Neural progenitor cell (in vitro differentiated cells): ENCODE measurements around the gene CHSY3. TPM values are rescaled to one million over a fixed set of nuclear protein-coding genes. Genes with fewer than 3 reads are reported as not detected.

Experiments
- DNase-seq: peaks from one replicate; pipeline ENCODE4 v3.0.0-alpha.2; 2016; ENCODE audit warnings: low spot score
- H2AFZ ChIP-seq: fragments of 200-600 bp; sonication (generic); replicated peaks from 2 replicates; pipeline ENCODE4 v1.6.1; 2016; ENCODE audit warnings: antibody characterized with exemption
- H3F3A ChIP-seq: fragments of 200-600 bp; sonication (generic); 2 replicates; pipeline ENCODE4 v1.6.1; 2016; ENCODE audit warnings: antibody characterized with exemption, low read depth
- H3K27ac ChIP-seq: fragments of 200-600 bp; sonication (generic); 2 replicates; pipeline ENCODE4 v1.5.1; 2016; ENCODE audit warnings: mild to moderate bottlenecking
- H3K27me3 ChIP-seq: fragments of 200-600 bp; sonication (generic); 2 replicates; pipeline ENCODE4 v1.6.1; 2016; ENCODE audit warnings: mild to moderate bottlenecking, moderate library complexity
- H3K36me3 ChIP-seq: fragments of 200-600 bp; sonication (generic); 2 replicates; pipeline ENCODE4 v1.5.1; 2016
- H3K4me1 ChIP-seq: fragments of 200-600 bp; sonication (generic); 2 replicates; pipeline ENCODE4 v1.6.1; 2016; ENCODE audit warnings: mixed run types
- H3K4me2 ChIP-seq: fragments of 200-600 bp; sonication (generic); 2 replicates; pipeline ENCODE4 v1.6.1; 2016
- H3K4me3 ChIP-seq: fragments of 200-600 bp; sonication (generic); 2 replicates; pipeline ENCODE4 v1.5.1; 2016
- H3K79me2 ChIP-seq: fragments of 200-600 bp; sonication (generic); 2 replicates; pipeline ENCODE4 v1.6.1; 2016; ENCODE audit warnings: low read depth
- H3K9ac ChIP-seq: fragments of 200-600 bp; sonication (generic); 2 replicates; pipeline ENCODE4 v1.6.1; 2016
- H3K9me3 ChIP-seq: fragments of 200-600 bp; sonication (generic); 2 replicates; pipeline ENCODE4 v1.5.1; 2016; ENCODE audit warnings: low read depth
- H4K20me1 ChIP-seq: fragments of 200-600 bp; sonication (generic); 2 replicates; pipeline ENCODE4 v1.6.1; 2016; ENCODE audit warnings: low read depth
- H3K27ac Mint-ChIP-seq: 3 replicates; pipeline ENCODE4 v1.8.0; 2021; ENCODE audit warnings: mixed read lengths
- H3K27me3 Mint-ChIP-seq: 2 replicates; pipeline ENCODE4 v1.8.0; 2022; ENCODE audit warnings: low read depth, mild to moderate bottlenecking, inconsistent platforms, moderate library complexity, mixed read lengths; ENCODE audit not compliant: insufficient read depth
- H3K36me3 Mint-ChIP-seq: 3 replicates; pipeline ENCODE4 v1.8.0; 2021; ENCODE audit warnings: mixed read lengths
- H3K4me1 Mint-ChIP-seq: 3 replicates; pipeline ENCODE4 v1.8.0; 2021; ENCODE audit warnings: mixed read lengths
- H3K4me3 Mint-ChIP-seq: 3 replicates; pipeline ENCODE4 v1.8.0; 2021; ENCODE audit warnings: mild to moderate bottlenecking, moderate library complexity, mixed read lengths
- H3K9me3 Mint-ChIP-seq: 3 replicates; pipeline ENCODE4 v1.8.0; 2020; ENCODE audit warnings: mixed read lengths
- CTCF ChIP-seq: fragments of 200-600 bp; sonication (generic); IDR thresholded peaks from 2 replicates; pipeline ENCODE4 v1.5.1; 2017; ENCODE audit warnings: antibody characterized with exemption, mild to moderate bottlenecking
- EZH2 ChIP-seq: fragments of 200-600 bp; sonication (generic); IDR thresholded peaks from 2 replicates; pipeline ENCODE4 v1.6.1; 2017; ENCODE audit warnings: antibody characterized with exemption, mild to moderate bottlenecking, moderate library complexity
- EZH2phosphoT487 ChIP-seq: fragments of 200-600 bp; sonication (generic); IDR thresholded peaks from 2 replicates; pipeline ENCODE4 v1.6.1; 2017; ENCODE audit warnings: antibody characterized with exemption
- total RNA-seq: library from RNA; depleted of rRNA; stranded (reverse); fragments of >200 nt; gene quantifications from 2 replicates; pipeline ENCODE4 v1.2.3, GENCODE V29; 2015; ENCODE audit warnings: low replicate concordance

CHSY3 gene
- total RNA-seq, 1 donor from 2014 or later: 0.30 TPM

- no peaks in the 10 kb centered on the region for H3K4me1 ChIP-seq
- no peaks in the 10 kb centered on the region for H4K20me1 ChIP-seq
- no peaks in the 10 kb centered on the region for H3F3A ChIP-seq
- H3K79me2 ChIP-seq: no peaks in the 10 kb centered on the region
- no peak overlapping the region for H3K4me3 Mint-ChIP-seq
- no peak overlapping the region for H2AFZ ChIP-seq
- H3K9me3 ChIP-seq: no peaks in the 10 kb centered on the region
- no peak overlapping the region for H3K4me3 ChIP-seq
- no peak for TF ChIP-seq EZH2phosphoT487
- TF ChIP-seq EZH2: no peak
- H3K27me3 ChIP-seq: no peaks in the 10 kb centered on the region
- DNase-seq: no peak
- H3K4me2 ChIP-seq: no peak overlapping the region
- no peak overlapping the region for H3K27ac ChIP-seq
- H3K4me1 Mint-ChIP-seq: no peaks in the 10 kb centered on the region
- H3K9ac ChIP-seq: no peak overlapping the region
- H3K9me3 Mint-ChIP-seq: no peaks in the 10 kb centered on the region
- no peak overlapping the region for H3K27ac Mint-ChIP-seq
- no peaks in the 10 kb centered on the region for H3K36me3 Mint-ChIP-seq
- H3K36me3 ChIP-seq: no peaks in the 10 kb centered on the region
- no peaks in the 10 kb centered on the region for H3K27me3 Mint-ChIP-seq
These were observed 278.9 kb downstream of the CHSY3 start for GRCh38 chr5:130183115-130183514.

- Histone ChIP-seq H2AFZ (no peak overlapping the region), H3K9me3 (no peaks in the 10 kb centered on the region), H3K79me2 (no peaks in the 10 kb centered on the region), H3K4me2 (no peak overlapping the region), H4K20me1 (no peaks in the 10 kb centered on the region), H3K36me3 (no peaks in the 10 kb centered on the region), H3K27me3 (no peaks in the 10 kb centered on the region), H3K27ac (no peak overlapping the region), H3K4me3 (no peak overlapping the region), H3K4me1 (no peaks in the 10 kb centered on the region), H3F3A (no peaks in the 10 kb centered on the region), H3K9ac (no peak overlapping the region)
- TF ChIP-seq CTCF (no peak), EZH2 (no peak)
- DNase-seq: no peak
- H3K36me3 Mint-ChIP-seq: no peaks in the 10 kb centered on the region
- no peak overlapping the region for H3K4me3 Mint-ChIP-seq
- no peak overlapping the region for H3K27ac Mint-ChIP-seq
- H3K27me3 Mint-ChIP-seq: no peaks in the 10 kb centered on the region
- no peaks in the 10 kb centered on the region for H3K4me1 Mint-ChIP-seq
- H3K9me3 Mint-ChIP-seq: no peaks in the 10 kb centered on the region
These were observed 285.7 kb downstream of the CHSY3 start for GRCh38 chr5:130189961-130190360.

- Histone ChIP-seq H2AFZ (no peak overlapping the region), H3F3A (no peaks in the 10 kb centered on the region), H3K27me3 (no peaks in the 10 kb centered on the region), H3K36me3 (no peaks in the 10 kb centered on the region), H3K4me1 (no peaks in the 10 kb centered on the region), H3K9me3 (no peaks in the 10 kb centered on the region), H3K4me2 (no peak overlapping the region), H3K4me3 (no peak overlapping the region), H3K27ac (no peak overlapping the region), H3K9ac (no peak overlapping the region), H4K20me1 (no peaks in the 10 kb centered on the region), H3K79me2 (no peaks in the 10 kb centered on the region)
- no peaks in the 10 kb centered on the region for H3K36me3 Mint-ChIP-seq
- H3K27me3 Mint-ChIP-seq: peaks cover 2% of the 10 kb centered on the region
- TF ChIP-seq CTCF (peak; percentile 52), EZH2 (no peak)
- H3K4me1 Mint-ChIP-seq: no peaks in the 10 kb centered on the region
- H3K4me3 Mint-ChIP-seq: no peak overlapping the region
- H3K27ac Mint-ChIP-seq: no peak overlapping the region
- peak; percentile 57 for DNase-seq
- peaks cover 4% of the 10 kb centered on the region for H3K9me3 Mint-ChIP-seq
These were observed 294.7 kb downstream of the CHSY3 start for GRCh38 chr5:130198927-130199326.

- TF ChIP-seq EZH2phosphoT487 (no peak), EZH2 (no peak), CTCF (no peak)
- Mint-ChIP-seq H3K4me3 (no peak overlapping the region), H3K27me3 (peaks cover 2% of the 10 kb centered on the region), H3K4me1 (no peaks in the 10 kb centered on the region), H3K36me3 (no peaks in the 10 kb centered on the region), H3K27ac (no peak overlapping the region), H3K9me3 (peaks cover 4% of the 10 kb centered on the region)
- Histone ChIP-seq H3K79me2 (no peaks in the 10 kb centered on the region), H2AFZ (no peak overlapping the region), H3K4me3 (no peak overlapping the region), H4K20me1 (no peaks in the 10 kb centered on the region), H3K27ac (no peak overlapping the region), H3K9ac (no peak overlapping the region), H3K27me3 (no peaks in the 10 kb centered on the region), H3K9me3 (no peaks in the 10 kb centered on the region), H3K36me3 (no peaks in the 10 kb centered on the region), H3K4me2 (no peak overlapping the region), H3K4me1 (no peaks in the 10 kb centered on the region), H3F3A (no peaks in the 10 kb centered on the region)
- no peak for DNase-seq
These were observed 302.4 kb downstream of the CHSY3 start for GRCh38 chr5:130206686-130207085.
